DOHH2 (cell line): Measurements from ENCODE around the gene SSTR4.

Experiments
- H3F3A ChIP-seq: fragments of 200-600 bp; sonication (generic), shearing (Covaris generic); 2 replicates; pipeline ENCODE4 v1.6.0; 2016; ENCODE audit warnings: antibody characterized with exemption, mild to moderate bottlenecking; ENCODE audit not compliant: control insufficient read depth, insufficient read depth
- H3K27ac ChIP-seq: fragments of 200-600 bp; sonication (generic); 2 replicates; pipeline ENCODE4 v1.5.1; 2014; ENCODE audit warnings: low read depth, mild to moderate bottlenecking, low read length, moderate library complexity
- H3K27me3 ChIP-seq: fragments of 200-600 bp; sonication (generic); 2 replicates; pipeline ENCODE4 v1.6.1; 2014; ENCODE audit warnings: mild to moderate bottlenecking, low read length, mixed read lengths; ENCODE audit not compliant: control insufficient read depth
- H3K36me3 ChIP-seq: fragments of 200-600 bp; sonication (generic); 2 replicates; pipeline ENCODE4 v1.6.1; 2014; ENCODE audit warnings: mild to moderate bottlenecking, low read length, moderate library complexity, mixed read lengths; ENCODE audit not compliant: control insufficient read depth
- H3K4me1 ChIP-seq: fragments of 200-600 bp; sonication (generic); 2 replicates; pipeline ENCODE4 v1.6.1; 2014; ENCODE audit warnings: mild to moderate bottlenecking, low read length, mixed read lengths; ENCODE audit not compliant: control insufficient read depth
- H3K4me2 ChIP-seq: fragments of 200-600 bp; sonication (generic); 2 replicates; pipeline ENCODE4 v1.6.0; 2014; ENCODE audit warnings: mild to moderate bottlenecking, low read length, moderate library complexity
- H3K4me3 ChIP-seq: fragments of 200-600 bp; sonication (generic); 2 replicates; pipeline ENCODE4 v1.5.1; 2014; ENCODE audit warnings: mild to moderate bottlenecking, low read length, mixed read lengths
- H3K79me2 ChIP-seq: fragments of 200-600 bp; sonication (generic); 2 replicates; pipeline ENCODE4 v1.6.1; 2014; ENCODE audit warnings: mild to moderate bottlenecking, low read length, mixed read lengths; ENCODE audit not compliant: control insufficient read depth
- H3K9me2 ChIP-seq: fragments of 200-600 bp; sonication (generic); replicated peaks from 2 replicates; pipeline ENCODE4 v1.6.1; 2014; ENCODE audit warnings: mild to moderate bottlenecking, low read length, mixed read lengths; ENCODE audit not compliant: control insufficient read depth
- H3K9me3 ChIP-seq: fragments of 200-600 bp; sonication (generic); 2 replicates; pipeline ENCODE4 v1.6.1; 2014; ENCODE audit warnings: antibody characterized with exemption, low read length, mixed read lengths; ENCODE audit not compliant: control insufficient read depth, insufficient read depth
- H4K20me1 ChIP-seq: fragments of 200-600 bp; sonication (generic); 2 replicates; pipeline ENCODE4 v1.6.0; 2014; ENCODE audit warnings: low read depth, mild to moderate bottlenecking, antibody characterized with exemption, low read length, moderate library complexity; ENCODE audit not compliant: control insufficient read depth, insufficient read depth
- EZH2phosphoT487 ChIP-seq: fragments of 200-600 bp; sonication (generic); IDR thresholded peaks from 2 replicates; pipeline ENCODE4 v1.6.1; 2017; ENCODE audit warnings: borderline replicate concordance, mild to moderate bottlenecking, antibody characterized with exemption, low read length, moderate library complexity, mixed read lengths
- TF ChIP-seq, protein P1 (sequence below): fragments of 200-600 bp; sonication (generic); IDR thresholded peaks from one replicate; pipeline ENCODE4 v1.5.1; 2014; ENCODE audit warnings: antibody characterized with exemption, mild to moderate bottlenecking, low read depth, low read length; ENCODE audit not compliant: poor library complexity, severe bottlenecking

The SSTR4 gene

DNA sequence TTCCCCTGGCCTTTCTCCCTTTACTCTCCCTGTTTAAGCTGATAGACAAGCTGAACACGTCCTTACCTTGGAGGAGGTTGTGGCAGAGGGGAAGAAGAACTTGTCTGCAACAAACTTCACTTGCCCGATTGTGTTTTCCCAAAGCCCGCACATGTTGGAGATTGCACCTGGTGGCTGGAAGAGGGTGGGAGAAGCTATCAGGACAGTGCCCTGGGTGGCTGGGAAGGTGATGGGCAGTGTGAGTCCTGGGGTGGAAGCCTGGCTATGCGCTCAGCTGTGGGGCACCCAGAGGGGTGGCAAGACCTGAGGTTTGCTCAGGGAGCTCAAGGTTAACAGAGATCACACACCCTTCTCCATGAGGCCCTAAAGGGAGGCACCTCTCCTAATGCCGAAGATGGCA is 25.0 kb upstream of the SSTR4 start:
- H3K4me2 ChIP-seq, result no peak overlapping the region
- H3K4me1 ChIP-seq, result no peaks in the 10 kb centered on the region
- H3K9me2 ChIP-seq, result no peaks in the 10 kb centered on the region
- H3K79me2 ChIP-seq, result no peaks in the 10 kb centered on the region
- H3K36me3 ChIP-seq, result no peaks in the 10 kb centered on the region
- no peak for TF ChIP-seq EZH2phosphoT487
- TF ChIP-seq, protein P1, sequence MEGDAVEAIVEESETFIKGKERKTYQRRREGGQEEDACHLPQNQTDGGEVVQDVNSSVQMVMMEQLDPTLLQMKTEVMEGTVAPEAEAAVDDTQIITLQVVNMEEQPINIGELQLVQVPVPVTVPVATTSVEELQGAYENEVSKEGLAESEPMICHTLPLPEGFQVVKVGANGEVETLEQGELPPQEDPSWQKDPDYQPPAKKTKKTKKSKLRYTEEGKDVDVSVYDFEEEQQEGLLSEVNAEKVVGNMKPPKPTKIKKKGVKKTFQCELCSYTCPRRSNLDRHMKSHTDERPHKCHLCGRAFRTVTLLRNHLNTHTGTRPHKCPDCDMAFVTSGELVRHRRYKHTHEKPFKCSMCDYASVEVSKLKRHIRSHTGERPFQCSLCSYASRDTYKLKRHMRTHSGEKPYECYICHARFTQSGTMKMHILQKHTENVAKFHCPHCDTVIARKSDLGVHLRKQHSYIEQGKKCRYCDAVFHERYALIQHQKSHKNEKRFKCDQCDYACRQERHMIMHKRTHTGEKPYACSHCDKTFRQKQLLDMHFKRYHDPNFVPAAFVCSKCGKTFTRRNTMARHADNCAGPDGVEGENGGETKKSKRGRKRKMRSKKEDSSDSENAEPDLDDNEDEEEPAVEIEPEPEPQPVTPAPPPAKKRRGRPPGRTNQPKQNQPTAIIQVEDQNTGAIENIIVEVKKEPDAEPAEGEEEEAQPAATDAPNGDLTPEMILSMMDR, result no peak
- H4K20me1 ChIP-seq, result no peaks in the 10 kb centered on the region
- H3K9me3 ChIP-seq, result no peaks in the 10 kb centered on the region
- H3K4me3 ChIP-seq, result no peak overlapping the region
- no peaks in the 10 kb centered on the region for H3K27me3 ChIP-seq
- no peak overlapping the region for H3K27ac ChIP-seq
- H3F3A ChIP-seq, result no peaks in the 10 kb centered on the region

GRCh38 chr20:23011008-23011721 is 23.9 kb upstream of the SSTR4 start:
- Histone ChIP-seq H4K20me1 (no peaks in the 10 kb centered on the region), H3K27me3 (no peaks in the 10 kb centered on the region), H3K9me3 (no peaks in the 10 kb centered on the region), H3K4me2 (no peak overlapping the region), H3F3A (no peaks in the 10 kb centered on the region), H3K9me2 (no peaks in the 10 kb centered on the region), H3K36me3 (no peaks in the 10 kb centered on the region), H3K4me3 (no peak overlapping the region), H3K79me2 (no peaks in the 10 kb centered on the region), H3K4me1 (no peaks in the 10 kb centered on the region), H3K27ac (no peak overlapping the region)
- TF ChIP-seq, protein P1, result no peak
- no peak for TF ChIP-seq EZH2phosphoT487

GRCh38 chr20:23013429-23013828 is 21.7 kb upstream of the SSTR4 start:
- H3K4me2 ChIP-seq, result no peak overlapping the region

More at GRCh38 chr20:23013429-23013828, 21.7 kb upstream of the SSTR4 start:
- TF ChIP-seq EZH2phosphoT487, result no peak
- TF ChIP-seq, protein P1, result no peak
- H3K4me1 ChIP-seq, result no peaks in the 10 kb centered on the region
- no peaks in the 10 kb centered on the region for H3K79me2 ChIP-seq
- no peaks in the 10 kb centered on the region for H3K36me3 ChIP-seq
- no peaks in the 10 kb centered on the region for H3F3A ChIP-seq
- H3K4me3 ChIP-seq, result no peak overlapping the region
- no peaks in the 10 kb centered on the region for H3K9me2 ChIP-seq
- no peaks in the 10 kb centered on the region for H3K27me3 ChIP-seq
- H3K27ac ChIP-seq, result no peak overlapping the region
- no peaks in the 10 kb centered on the region for H3K9me3 ChIP-seq
- H4K20me1 ChIP-seq, result no peaks in the 10 kb centered on the region
